Activated B cell treated with CpG ODN at 0.5 μM for 24 hours (primary cell): ENCODE data around the gene NID1. TPM values are rescaled to one million over a fixed set of nuclear protein-coding genes. Genes with fewer than 3 reads are reported as not detected.

Source experiments
- ATAC-seq: fragments of 200-7000 bp; cut with Tn5 transposase; one replicate; pipeline ENCODE4 v1.10.0; 2021; ENCODE audit warnings: low read depth, mild to moderate bottlenecking, moderate library complexity
- CTCF ChIA-PET: fragments of 350-600 bp; sonication (Branson Sonifier 250); formaldehyde crosslinking; loops from one replicate; lab custom pipeline; 2021; ENCODE audit warnings: antibody characterized with exemption; lab: Charles Lee
- POLR2A ChIA-PET: fragments of 350-600 bp; sonication (Branson Sonifier 250); formaldehyde crosslinking; loops from one replicate; lab custom pipeline; 2021; ENCODE audit warnings: antibody characterized with exemption; lab: Charles Lee
- DNase-seq: peaks from one replicate; pipeline ENCODE4 v3.0.0; 2022
- H3K27ac Mint-ChIP-seq: one replicate; pipeline ENCODE4 v1.8.0; 2020; ENCODE audit warnings: mixed read lengths
- H3K27me3 Mint-ChIP-seq: one replicate; pipeline ENCODE4 v1.8.0; 2021; ENCODE audit warnings: mixed read lengths
- H3K36me3 Mint-ChIP-seq: one replicate; pipeline ENCODE4 v1.8.0; 2021; ENCODE audit warnings: low read depth, mixed read lengths
- H3K4me1 Mint-ChIP-seq: one replicate; pipeline ENCODE4 v1.8.0; 2021; ENCODE audit warnings: mixed read lengths
- H3K4me3 Mint-ChIP-seq: one replicate; pipeline ENCODE4 v1.8.0; 2020; ENCODE audit warnings: mild to moderate bottlenecking, mixed read lengths
- H3K9me3 Mint-ChIP-seq: one replicate; pipeline ENCODE4 v1.8.0; 2020; ENCODE audit warnings: mixed read lengths
- intact Hi-C: fragments of 100-400 bp; cut with micrococcal nuclease; formaldehyde crosslinking; loops from one replicate; pipeline ENCODE4 v1.15.1; 2024
- total RNA-seq: library from RNA; stranded (reverse); gene quantifications from 2 replicates; pipeline ENCODE4 v1.2.3, GENCODE V29; 2022
- TF ChIP-seq, protein P1 (sequence below): fragments of 200-600 bp; IDR thresholded peaks from one replicate; pipeline ENCODE4 v1.8.0; 2022; ENCODE audit warnings: antibody characterized with exemption, mild to moderate bottlenecking

The NID1 gene
- total RNA-seq, 1 donor from 2014 or later = 0.04 TPM

DNA sequence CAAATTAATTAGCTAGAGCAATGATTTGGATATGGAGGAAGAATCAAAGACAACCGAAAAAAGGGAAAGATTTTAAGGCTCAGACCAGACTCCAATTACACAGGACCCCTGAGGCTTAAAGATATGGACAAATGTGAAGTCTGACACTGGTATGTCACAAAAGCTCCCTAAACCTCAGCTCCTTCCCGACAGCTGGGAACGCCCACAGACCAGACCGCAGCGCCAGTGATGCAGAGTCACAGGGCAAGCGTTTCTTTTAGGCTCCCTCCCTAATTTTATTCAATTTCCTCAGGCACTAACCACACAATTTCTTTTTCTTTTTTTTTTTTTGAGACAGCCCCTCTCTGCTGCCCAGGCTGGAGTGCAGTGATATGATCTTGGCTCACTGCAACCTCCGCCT, 40.2 kb downstream of the NID1 start:
- POLR2A ChIA-PET = interaction anchor here (0.7 kb wide), 1 partner anchor 9 kb away, joined by 4 read pairs; no protein-coding TSS in a partner anchor
- Mint-ChIP-seq H3K4me1 (no peaks in the 10 kb centered on the region), H3K9me3 (no peaks in the 10 kb centered on the region), H3K36me3 (no peaks in the 10 kb centered on the region), H3K4me3 (no peak overlapping the region), H3K27ac (no peak overlapping the region), H3K27me3 (peaks cover 6% of the 10 kb centered on the region)
- TF ChIP-seq, protein P1, sequence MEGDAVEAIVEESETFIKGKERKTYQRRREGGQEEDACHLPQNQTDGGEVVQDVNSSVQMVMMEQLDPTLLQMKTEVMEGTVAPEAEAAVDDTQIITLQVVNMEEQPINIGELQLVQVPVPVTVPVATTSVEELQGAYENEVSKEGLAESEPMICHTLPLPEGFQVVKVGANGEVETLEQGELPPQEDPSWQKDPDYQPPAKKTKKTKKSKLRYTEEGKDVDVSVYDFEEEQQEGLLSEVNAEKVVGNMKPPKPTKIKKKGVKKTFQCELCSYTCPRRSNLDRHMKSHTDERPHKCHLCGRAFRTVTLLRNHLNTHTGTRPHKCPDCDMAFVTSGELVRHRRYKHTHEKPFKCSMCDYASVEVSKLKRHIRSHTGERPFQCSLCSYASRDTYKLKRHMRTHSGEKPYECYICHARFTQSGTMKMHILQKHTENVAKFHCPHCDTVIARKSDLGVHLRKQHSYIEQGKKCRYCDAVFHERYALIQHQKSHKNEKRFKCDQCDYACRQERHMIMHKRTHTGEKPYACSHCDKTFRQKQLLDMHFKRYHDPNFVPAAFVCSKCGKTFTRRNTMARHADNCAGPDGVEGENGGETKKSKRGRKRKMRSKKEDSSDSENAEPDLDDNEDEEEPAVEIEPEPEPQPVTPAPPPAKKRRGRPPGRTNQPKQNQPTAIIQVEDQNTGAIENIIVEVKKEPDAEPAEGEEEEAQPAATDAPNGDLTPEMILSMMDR = no peak
- ATAC-seq (no peak), DNase-seq (no peak)
- CTCF ChIA-PET = no interaction called here
- intact Hi-C loops = no loop called here

DNA sequence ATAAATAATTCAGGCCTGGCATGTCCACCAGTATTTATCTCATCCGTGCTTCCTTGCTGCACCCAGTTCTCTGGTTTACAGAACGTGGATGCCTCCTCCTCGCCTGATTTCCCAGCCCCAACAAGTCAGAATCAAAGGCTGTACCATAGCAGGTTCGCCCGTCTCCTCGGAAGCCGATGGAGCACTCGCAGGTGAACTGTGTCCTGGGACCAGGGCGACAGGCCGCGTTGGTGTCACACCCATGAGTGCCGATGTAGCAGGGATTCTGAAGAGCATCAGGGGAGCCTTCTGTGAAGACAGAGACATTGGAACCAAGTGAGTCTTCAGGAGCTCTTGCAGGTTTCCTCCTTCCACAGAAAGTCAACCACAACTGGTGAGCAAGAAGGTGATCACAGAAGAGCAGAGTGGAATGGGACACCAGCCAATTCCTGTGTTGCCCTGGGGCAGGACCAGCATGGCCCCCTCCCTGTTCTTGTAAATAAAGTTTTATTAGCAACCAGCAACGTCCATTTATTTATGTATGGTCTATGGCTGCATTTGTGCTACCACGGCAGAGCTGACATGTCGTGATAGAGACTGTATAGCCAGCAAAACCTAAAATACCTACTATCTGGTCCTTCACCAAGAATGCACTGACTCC, 40.8 kb downstream of the NID1 start:
- TF ChIP-seq, protein P1 = no peak
- CTCF ChIA-PET = no interaction called here
- peaks cover 6% of the 10 kb centered on the region for H3K27me3 Mint-ChIP-seq

DNA sequence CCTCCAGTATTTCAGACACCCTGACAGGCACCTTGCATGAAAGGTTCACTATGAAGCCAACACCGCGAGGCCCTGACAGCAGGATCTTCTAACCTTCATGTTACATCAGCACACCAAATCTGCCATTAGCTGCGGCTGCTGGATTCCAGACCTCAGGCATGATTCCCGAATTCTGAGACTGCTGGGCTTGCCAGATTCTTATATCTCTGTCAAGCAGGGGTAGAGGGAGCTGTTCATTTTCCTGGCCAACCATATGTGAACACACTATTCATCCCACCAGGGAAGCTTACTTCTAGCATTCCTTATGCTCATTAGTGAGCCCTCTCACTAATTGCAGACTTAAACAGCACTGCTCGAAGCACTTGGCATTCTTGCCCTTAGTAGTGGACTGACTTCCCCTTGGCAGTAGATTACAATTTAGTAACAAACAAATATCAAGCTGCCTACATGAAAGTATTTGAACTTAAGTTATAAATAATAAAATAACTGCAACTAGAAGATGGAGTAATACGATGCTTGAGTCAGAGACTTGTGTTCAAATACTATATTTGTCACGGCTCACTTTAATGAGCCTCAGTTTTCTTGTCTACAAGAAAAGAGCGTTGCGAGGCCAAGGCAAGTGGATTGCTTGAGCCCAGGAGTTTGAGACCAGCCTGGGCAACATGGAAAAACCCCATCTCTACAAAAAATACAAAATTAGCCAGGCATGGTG, 43.3 kb downstream of the NID1 start:
- no peak for ATAC-seq
- Mint-ChIP-seq H3K9me3 (no peaks in the 10 kb centered on the region), H3K4me3 (no peak overlapping the region), H3K27me3 (peaks cover 6% of the 10 kb centered on the region), H3K27ac (no peak overlapping the region), H3K36me3 (no peaks in the 10 kb centered on the region), H3K4me1 (no peaks in the 10 kb centered on the region)
- intact Hi-C loops = no loop called here
- no peak for DNase-seq
- ChIA-PET CTCF (no interaction called here), POLR2A (no interaction called here)
- TF ChIP-seq, protein P1 = no peak

More for the DNA sequence above, 40.8 kb downstream of the NID1 start:
- intact Hi-C loops = no loop called here
- H3K4me1 Mint-ChIP-seq = no peaks in the 10 kb centered on the region
- H3K36me3 Mint-ChIP-seq = no peaks in the 10 kb centered on the region
- ATAC-seq (no peak), DNase-seq (no peak)
- POLR2A ChIA-PET = no interaction called here
- H3K9me3 Mint-ChIP-seq = no peaks in the 10 kb centered on the region
- no peak overlapping the region for H3K27ac Mint-ChIP-seq
- H3K4me3 Mint-ChIP-seq = no peak overlapping the region

DNA sequence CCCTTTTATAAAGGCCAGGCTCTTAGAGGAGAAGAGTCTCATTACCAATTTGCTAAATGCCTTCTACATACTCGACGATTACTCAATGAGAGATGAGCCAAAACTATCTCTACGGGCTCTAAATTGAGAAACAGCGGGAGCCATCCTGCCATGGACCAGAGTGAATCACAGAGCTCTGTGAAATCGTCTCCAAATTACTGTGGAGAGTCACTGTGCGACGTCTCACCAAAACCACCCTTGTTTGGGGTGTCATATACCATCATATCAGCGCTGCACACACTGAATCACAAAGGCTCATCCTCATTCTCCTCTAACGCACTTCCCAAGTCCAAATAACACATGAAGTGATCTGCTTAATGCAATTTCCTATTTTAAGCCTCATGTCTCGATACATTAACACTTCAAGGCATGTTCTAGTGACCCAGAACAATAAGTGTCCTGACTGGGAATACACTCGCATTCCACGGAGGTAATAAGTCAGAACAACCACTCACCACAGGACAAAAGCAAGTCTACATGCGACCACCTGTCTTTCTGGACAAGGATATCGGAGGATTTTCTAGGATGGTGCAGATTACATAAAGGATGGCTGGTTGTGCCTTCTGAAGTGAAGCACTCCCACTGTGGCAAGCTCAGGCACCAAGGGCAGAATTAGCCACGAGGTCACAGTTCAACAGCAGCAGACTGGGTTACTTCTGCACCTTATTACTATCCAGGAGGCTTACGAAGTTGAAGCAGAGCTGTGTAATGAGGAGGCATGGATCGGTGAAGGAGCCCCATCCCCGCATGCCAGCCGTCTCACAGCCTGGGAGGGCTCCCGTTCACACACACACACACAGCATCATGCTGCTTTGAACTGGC, 44.3 kb downstream of the NID1 start:
- Mint-ChIP-seq H3K36me3 (no peaks in the 10 kb centered on the region), H3K9me3 (no peaks in the 10 kb centered on the region), H3K4me3 (no peak overlapping the region), H3K27me3 (peaks cover 6% of the 10 kb centered on the region), H3K4me1 (no peaks in the 10 kb centered on the region), H3K27ac (no peak overlapping the region)
- no peak for DNase-seq
- no peak for ATAC-seq
- intact Hi-C loops = no loop called here
- ChIA-PET CTCF (no interaction called here), POLR2A (no interaction called here)
- TF ChIP-seq, protein P1 = no peak
